Fibroblast of lung (primary cell): ENCODE results near the gene HSP90AB1.

ENCODE experiments used
- EZH2 ChIP-seq: IDR thresholded peaks from 2 replicates; pipeline ENCODE4 v1.5.1; 2012; ENCODE audit warnings: low read length, control low read depth, mild to moderate bottlenecking; ENCODE audit errors: missing control alignments
- TF ChIP-seq, protein P1 (sequence below), 2 donors: IDR thresholded peaks in 1 of 2; conservative IDR thresholded peaks in 1 of 2; 1 replicate in 1 of 2; 2 replicates in 1 of 2; pipeline ENCODE4 v1.5.1; 2011 to 2012; ENCODE audit warnings: low read length in 2 of 2, control low read depth in 1 of 2, inconsistent platforms in 1 of 2, low read depth in 1 of 2, mild to moderate bottlenecking in 1 of 2

DNA sequence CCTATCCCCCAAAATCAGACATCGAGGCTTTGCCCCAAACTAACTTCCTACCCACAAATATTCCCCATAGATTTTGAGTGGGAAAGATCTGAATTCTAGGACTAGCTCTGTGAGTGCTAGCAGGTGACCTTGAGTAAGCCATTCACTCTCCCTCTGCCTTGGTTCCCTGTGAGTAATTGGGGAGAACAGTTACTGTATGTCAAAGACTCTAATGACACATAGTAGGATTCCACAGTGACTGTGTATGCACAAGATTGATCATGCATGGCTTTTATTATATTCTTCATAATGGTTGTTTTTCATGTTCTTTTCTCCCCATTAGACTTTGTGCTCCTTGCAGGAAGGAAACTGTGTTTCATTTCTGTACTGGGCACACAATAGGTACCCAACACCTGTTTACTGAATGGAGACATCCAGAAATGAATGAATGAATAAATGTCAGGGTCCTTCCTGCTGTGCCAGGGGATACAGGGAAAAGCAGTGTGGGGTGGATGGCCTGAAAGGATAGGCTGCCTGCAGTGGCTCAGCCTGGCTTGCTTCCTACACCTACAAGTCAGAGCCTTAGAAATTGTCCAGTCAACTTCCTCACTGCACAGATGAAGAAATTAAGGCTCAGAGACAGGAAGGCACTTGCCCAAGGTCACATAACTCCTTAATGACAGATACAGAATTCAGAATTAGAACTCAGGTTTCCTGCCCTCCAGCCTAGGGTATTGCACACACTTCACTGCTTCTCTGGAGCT, 22.4 kb downstream of the HSP90AB1 start:
- TF ChIP-seq, protein P1, sequence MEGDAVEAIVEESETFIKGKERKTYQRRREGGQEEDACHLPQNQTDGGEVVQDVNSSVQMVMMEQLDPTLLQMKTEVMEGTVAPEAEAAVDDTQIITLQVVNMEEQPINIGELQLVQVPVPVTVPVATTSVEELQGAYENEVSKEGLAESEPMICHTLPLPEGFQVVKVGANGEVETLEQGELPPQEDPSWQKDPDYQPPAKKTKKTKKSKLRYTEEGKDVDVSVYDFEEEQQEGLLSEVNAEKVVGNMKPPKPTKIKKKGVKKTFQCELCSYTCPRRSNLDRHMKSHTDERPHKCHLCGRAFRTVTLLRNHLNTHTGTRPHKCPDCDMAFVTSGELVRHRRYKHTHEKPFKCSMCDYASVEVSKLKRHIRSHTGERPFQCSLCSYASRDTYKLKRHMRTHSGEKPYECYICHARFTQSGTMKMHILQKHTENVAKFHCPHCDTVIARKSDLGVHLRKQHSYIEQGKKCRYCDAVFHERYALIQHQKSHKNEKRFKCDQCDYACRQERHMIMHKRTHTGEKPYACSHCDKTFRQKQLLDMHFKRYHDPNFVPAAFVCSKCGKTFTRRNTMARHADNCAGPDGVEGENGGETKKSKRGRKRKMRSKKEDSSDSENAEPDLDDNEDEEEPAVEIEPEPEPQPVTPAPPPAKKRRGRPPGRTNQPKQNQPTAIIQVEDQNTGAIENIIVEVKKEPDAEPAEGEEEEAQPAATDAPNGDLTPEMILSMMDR (conservative IDR thresholded peaks at IDR 0.05 in 1 of 2, IDR thresholded peaks at IDR 0.05 in 1 of 2; ENCODE audit: low read depth in 1 of 2, low read length in 2 of 2), result no peak
- no peak for TF ChIP-seq EZH2
